Measurements from ENCODE around the gene SPRY2. TPM values are rescaled to one million over a fixed set of nuclear protein-coding genes. Genes with fewer than 3 reads are reported as not detected.

SPRY2 gene
- total RNA-seq, 1 donor from 2014 or later: 29.3 TPM

DNA sequence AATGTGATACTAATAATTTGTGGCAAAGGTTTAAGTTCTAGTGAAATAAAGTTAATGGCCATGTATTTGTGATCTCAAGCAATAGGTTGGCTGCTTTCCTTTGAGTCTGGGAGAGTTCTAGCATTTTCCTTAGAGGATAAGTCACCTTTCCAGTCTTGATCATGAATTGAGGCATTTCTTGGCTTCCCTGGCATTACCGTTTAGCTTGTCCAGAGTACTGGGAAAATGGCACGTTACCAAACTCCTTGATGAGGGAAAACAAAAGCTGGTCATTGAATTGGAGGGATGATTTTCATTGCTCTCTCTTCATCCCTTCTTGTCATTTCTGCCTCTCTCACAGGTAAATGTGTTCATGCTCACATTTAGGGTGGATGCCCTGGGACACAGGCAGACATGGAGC lies 34.0 kb upstream of the SPRY2 start:
- Mint-ChIP-seq H3K27me3 (ENCODE audit: unreplicated experiment) (peaks cover 3% of the 10 kb centered on the region), H3K4me1 (ENCODE audit: low read depth, unreplicated experiment) (no peaks in the 10 kb centered on the region), H3K9me3 (ENCODE audit: unreplicated experiment) (no peaks in the 10 kb centered on the region), H3K4me3 (ENCODE audit: unreplicated experiment) (no peak overlapping the region), H3K36me3 (ENCODE audit: unreplicated experiment) (no peaks in the 10 kb centered on the region), H3K27ac (ENCODE audit: unreplicated experiment) (no peak overlapping the region)
- TF ChIP-seq, protein P1, sequence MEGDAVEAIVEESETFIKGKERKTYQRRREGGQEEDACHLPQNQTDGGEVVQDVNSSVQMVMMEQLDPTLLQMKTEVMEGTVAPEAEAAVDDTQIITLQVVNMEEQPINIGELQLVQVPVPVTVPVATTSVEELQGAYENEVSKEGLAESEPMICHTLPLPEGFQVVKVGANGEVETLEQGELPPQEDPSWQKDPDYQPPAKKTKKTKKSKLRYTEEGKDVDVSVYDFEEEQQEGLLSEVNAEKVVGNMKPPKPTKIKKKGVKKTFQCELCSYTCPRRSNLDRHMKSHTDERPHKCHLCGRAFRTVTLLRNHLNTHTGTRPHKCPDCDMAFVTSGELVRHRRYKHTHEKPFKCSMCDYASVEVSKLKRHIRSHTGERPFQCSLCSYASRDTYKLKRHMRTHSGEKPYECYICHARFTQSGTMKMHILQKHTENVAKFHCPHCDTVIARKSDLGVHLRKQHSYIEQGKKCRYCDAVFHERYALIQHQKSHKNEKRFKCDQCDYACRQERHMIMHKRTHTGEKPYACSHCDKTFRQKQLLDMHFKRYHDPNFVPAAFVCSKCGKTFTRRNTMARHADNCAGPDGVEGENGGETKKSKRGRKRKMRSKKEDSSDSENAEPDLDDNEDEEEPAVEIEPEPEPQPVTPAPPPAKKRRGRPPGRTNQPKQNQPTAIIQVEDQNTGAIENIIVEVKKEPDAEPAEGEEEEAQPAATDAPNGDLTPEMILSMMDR (IDR thresholded peaks at IDR 0.05; ENCODE audit: partially characterized antibody, unreplicated experiment): no peak
- no peak for DNase-seq

DNA sequence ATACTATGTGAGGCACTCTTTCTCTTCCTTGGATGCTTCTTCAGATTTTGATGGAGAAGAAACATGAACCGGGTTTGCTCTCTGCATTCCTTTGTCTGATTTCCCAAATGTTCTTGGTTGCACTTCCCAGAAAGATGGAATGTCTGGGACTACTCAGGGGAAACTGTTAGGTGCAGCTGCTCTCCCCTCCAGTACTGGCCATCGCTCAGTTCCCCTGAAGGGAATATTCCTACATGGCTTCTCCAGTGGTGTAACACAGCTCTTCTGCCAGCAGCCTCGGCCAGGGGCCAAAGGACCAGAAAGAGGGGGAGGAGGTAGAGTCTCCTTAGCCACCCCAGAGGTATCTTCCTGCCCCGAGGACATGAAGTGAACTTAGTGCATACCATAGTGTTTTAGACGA lies 33.5 kb upstream of the SPRY2 start:
- Mint-ChIP-seq H3K4me3 (ENCODE audit: unreplicated experiment) (no peak overlapping the region), H3K27ac (ENCODE audit: unreplicated experiment) (no peak overlapping the region), H3K4me1 (ENCODE audit: low read depth, unreplicated experiment) (no peaks in the 10 kb centered on the region), H3K9me3 (ENCODE audit: unreplicated experiment) (no peaks in the 10 kb centered on the region), H3K36me3 (ENCODE audit: unreplicated experiment) (no peaks in the 10 kb centered on the region), H3K27me3 (ENCODE audit: unreplicated experiment) (peaks cover 3% of the 10 kb centered on the region)
- no peak for DNase-seq
- TF ChIP-seq, protein P1 (IDR thresholded peaks at IDR 0.05; ENCODE audit: partially characterized antibody, unreplicated experiment): no peak

GRCh38 chr13:80371840-80372509 lies 31.0 kb upstream of the SPRY2 start:
- Mint-ChIP-seq H3K36me3 (ENCODE audit: unreplicated experiment) (no peaks in the 10 kb centered on the region), H3K4me1 (ENCODE audit: low read depth, unreplicated experiment) (no peaks in the 10 kb centered on the region), H3K4me3 (ENCODE audit: unreplicated experiment) (no peak overlapping the region), H3K27me3 (ENCODE audit: unreplicated experiment) (peaks cover 3% of the 10 kb centered on the region), H3K27ac (ENCODE audit: unreplicated experiment) (no peak overlapping the region), H3K9me3 (ENCODE audit: unreplicated experiment) (no peaks in the 10 kb centered on the region)
- no peak for DNase-seq
- TF ChIP-seq, protein P1 (IDR thresholded peaks at IDR 0.05; ENCODE audit: partially characterized antibody, unreplicated experiment): no peak

DNA sequence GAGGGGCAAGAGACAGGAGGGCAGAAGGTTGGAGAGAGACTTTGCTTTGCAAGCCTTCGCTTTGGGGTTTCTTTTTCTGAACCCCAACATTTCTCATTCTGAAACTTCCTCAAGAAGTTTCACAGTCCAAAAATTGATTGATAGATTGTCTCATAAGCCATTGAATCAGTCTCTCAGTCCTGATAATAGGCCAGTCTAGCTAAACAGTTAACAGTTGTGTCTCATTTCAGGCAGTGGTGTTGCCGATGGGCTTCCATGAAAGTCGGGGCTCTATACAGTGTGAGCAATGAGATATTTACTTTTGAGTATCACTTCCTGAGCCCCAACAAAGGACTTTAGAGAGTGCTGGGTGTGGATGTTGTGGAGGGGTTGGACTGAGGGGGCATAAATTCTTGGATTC lies 26.5 kb upstream of the SPRY2 start:
- H3K4me1 Mint-ChIP-seq (ENCODE audit: low read depth, unreplicated experiment): peaks cover under 1% of the 10 kb centered on the region
- H3K27ac Mint-ChIP-seq (ENCODE audit: unreplicated experiment): no peak overlapping the region
- TF ChIP-seq, protein P1 (IDR thresholded peaks at IDR 0.05; ENCODE audit: partially characterized antibody, unreplicated experiment): no peak
- no peak for DNase-seq
- no peaks in the 10 kb centered on the region for H3K9me3 Mint-ChIP-seq (ENCODE audit: unreplicated experiment)
- no peak overlapping the region for H3K4me3 Mint-ChIP-seq (ENCODE audit: unreplicated experiment)
- no peaks in the 10 kb centered on the region for H3K27me3 Mint-ChIP-seq (ENCODE audit: unreplicated experiment)
- H3K36me3 Mint-ChIP-seq (ENCODE audit: unreplicated experiment): no peaks in the 10 kb centered on the region

GRCh38 chr13:80363890-80364503 lies 23.1 kb upstream of the SPRY2 start:
- Mint-ChIP-seq H3K27ac (ENCODE audit: unreplicated experiment) (no peak overlapping the region), H3K27me3 (ENCODE audit: unreplicated experiment) (no peaks in the 10 kb centered on the region), H3K36me3 (ENCODE audit: unreplicated experiment) (no peaks in the 10 kb centered on the region), H3K4me3 (ENCODE audit: unreplicated experiment) (no peak overlapping the region), H3K9me3 (ENCODE audit: unreplicated experiment) (no peaks in the 10 kb centered on the region), H3K4me1 (ENCODE audit: low read depth, unreplicated experiment) (peaks cover 15% of the 10 kb centered on the region)
- DNase-seq: no peak
- TF ChIP-seq, protein P1 (IDR thresholded peaks at IDR 0.05; ENCODE audit: partially characterized antibody, unreplicated experiment): peak; percentile 69

Measured in glutamatergic neuron (in vitro differentiated cells).